GM23338 (cell line): ENCODE data around the gene CDK5RAP1.

ENCODE experiments used
- CREB1 ChIP-seq: fragments of 250-450 bp; sonication (Bioruptor Pico); IDR thresholded peaks from 2 replicates; pipeline ENCODE4 v1.5.0; 2020; ENCODE audit warnings: low read depth, mild to moderate bottlenecking, moderate library complexity
- CTCF ChIP-seq, 2 experiments: fragments of 200-600 bp in 1 of 2; sonication (generic) in 1 of 2; conservative IDR thresholded peaks; 2 replicates each; pipeline versions ENCODE4 v1.5.1 to v1.6.1; 2016 to 2017; ENCODE audit warnings: antibody characterized with exemption in 2 of 2, low read depth in 2 of 2, mild to moderate bottlenecking in 2 of 2, moderate library complexity in 1 of 2
- ETS1 ChIP-seq: IDR thresholded peaks from 2 replicates; pipeline ENCODE4 v1.6.1; 2016; ENCODE audit warnings: antibody characterized with exemption
- EZH2 ChIP-seq: fragments of 200-600 bp; sonication (generic); IDR thresholded peaks from one replicate; pipeline ENCODE4 v1.8.0; 2017; ENCODE audit warnings: antibody characterized with exemption, mild to moderate bottlenecking, low read depth; ENCODE audit not compliant: unreplicated experiment
- EZH2phosphoT487 ChIP-seq: fragments of 200-600 bp; sonication (generic); IDR thresholded peaks from one replicate; pipeline ENCODE4 v1.8.1; 2018; ENCODE audit warnings: antibody characterized with exemption; ENCODE audit not compliant: unreplicated experiment
- JUNB ChIP-seq: IDR thresholded peaks from one replicate; pipeline ENCODE4 v1.6.1; 2016; ENCODE audit warnings: antibody characterized with exemption; ENCODE audit not compliant: unreplicated experiment
- NANOG ChIP-seq: IDR thresholded peaks from 2 replicates; pipeline ENCODE4 v1.6.1; 2016; ENCODE audit warnings: antibody characterized with exemption, borderline replicate concordance
- POLR2AphosphoS5 ChIP-seq: IDR thresholded peaks from 2 replicates; pipeline ENCODE4 v1.6.1; 2016; ENCODE audit warnings: antibody characterized with exemption, low read depth
- STAT1 ChIP-seq: IDR thresholded peaks from one replicate; pipeline ENCODE4 v1.6.1; 2016; ENCODE audit warnings: antibody characterized with exemption; ENCODE audit not compliant: unreplicated experiment
- ZNF114 ChIP-seq: fragments of 250-450 bp; sonication (Bioruptor Pico); IDR thresholded peaks from 2 replicates; pipeline ENCODE4 v1.5.0; 2020; ENCODE audit warnings: mild to moderate bottlenecking, moderate library complexity
- ZNF331 ChIP-seq: fragments of 250-450 bp; sonication (Bioruptor Pico); IDR thresholded peaks from 2 replicates; pipeline ENCODE4 v1.5.0; 2020; ENCODE audit warnings: low read depth, mild to moderate bottlenecking, moderate library complexity
- TF ChIP-seq, protein P1 (sequence below): IDR thresholded peaks from one replicate; pipeline ENCODE4 v1.6.1; 2018; ENCODE audit warnings: antibody characterized with exemption; ENCODE audit not compliant: unreplicated experiment
- TF ChIP-seq, protein P2 (sequence below): fragments of 250-450 bp; sonication (Bioruptor Pico); IDR thresholded peaks from 2 replicates; pipeline ENCODE4 v1.5.0; 2020; ENCODE audit warnings: mild to moderate bottlenecking, moderate library complexity

DNA sequence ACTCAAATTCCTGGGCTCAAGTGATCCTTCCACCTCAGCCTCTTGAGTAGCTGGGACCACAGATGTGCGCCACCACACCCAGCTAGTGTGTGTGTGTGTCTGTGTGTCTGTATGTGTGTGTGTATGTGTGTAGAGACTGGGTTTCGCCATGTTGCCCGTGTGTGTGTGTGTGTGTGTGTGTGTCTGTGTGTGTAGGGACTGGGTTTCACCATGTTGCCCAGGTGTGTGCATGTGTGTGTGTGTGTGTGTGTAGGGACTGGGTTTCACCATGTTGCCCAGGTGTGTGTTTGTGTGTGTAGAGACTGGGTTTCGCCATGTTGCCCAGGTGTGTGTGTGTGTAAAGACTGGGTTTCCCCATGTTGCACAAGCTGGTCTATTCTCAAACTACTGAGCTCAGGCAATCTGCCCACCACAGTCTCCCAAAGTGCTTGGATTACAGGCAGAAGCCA is 28.3 kb downstream of the CDK5RAP1 start:
- no peak for TF ChIP-seq CREB1
- TF ChIP-seq EZH2: no peak
- TF ChIP-seq CTCF (conservative IDR thresholded peaks at IDR 0.05; ENCODE audit: low read depth in 2 of 2): no peak
- no peak for TF ChIP-seq EZH2phosphoT487
- TF ChIP-seq, protein P1, sequence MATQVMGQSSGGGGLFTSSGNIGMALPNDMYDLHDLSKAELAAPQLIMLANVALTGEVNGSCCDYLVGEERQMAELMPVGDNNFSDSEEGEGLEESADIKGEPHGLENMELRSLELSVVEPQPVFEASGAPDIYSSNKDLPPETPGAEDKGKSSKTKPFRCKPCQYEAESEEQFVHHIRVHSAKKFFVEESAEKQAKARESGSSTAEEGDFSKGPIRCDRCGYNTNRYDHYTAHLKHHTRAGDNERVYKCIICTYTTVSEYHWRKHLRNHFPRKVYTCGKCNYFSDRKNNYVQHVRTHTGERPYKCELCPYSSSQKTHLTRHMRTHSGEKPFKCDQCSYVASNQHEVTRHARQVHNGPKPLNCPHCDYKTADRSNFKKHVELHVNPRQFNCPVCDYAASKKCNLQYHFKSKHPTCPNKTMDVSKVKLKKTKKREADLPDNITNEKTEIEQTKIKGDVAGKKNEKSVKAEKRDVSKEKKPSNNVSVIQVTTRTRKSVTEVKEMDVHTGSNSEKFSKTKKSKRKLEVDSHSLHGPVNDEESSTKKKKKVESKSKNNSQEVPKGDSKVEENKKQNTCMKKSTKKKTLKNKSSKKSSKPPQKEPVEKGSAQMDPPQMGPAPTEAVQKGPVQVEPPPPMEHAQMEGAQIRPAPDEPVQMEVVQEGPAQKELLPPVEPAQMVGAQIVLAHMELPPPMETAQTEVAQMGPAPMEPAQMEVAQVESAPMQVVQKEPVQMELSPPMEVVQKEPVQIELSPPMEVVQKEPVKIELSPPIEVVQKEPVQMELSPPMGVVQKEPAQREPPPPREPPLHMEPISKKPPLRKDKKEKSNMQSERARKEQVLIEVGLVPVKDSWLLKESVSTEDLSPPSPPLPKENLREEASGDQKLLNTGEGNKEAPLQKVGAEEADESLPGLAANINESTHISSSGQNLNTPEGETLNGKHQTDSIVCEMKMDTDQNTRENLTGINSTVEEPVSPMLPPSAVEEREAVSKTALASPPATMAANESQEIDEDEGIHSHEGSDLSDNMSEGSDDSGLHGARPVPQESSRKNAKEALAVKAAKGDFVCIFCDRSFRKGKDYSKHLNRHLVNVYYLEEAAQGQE: no peak
- no peak for TF ChIP-seq NANOG
- no peak for TF ChIP-seq JUNB
- TF ChIP-seq POLR2AphosphoS5: no peak
- no peak for TF ChIP-seq ETS1
- no peak for TF ChIP-seq STAT1
- TF ChIP-seq ZNF114: no peak
- TF ChIP-seq, protein P2, sequence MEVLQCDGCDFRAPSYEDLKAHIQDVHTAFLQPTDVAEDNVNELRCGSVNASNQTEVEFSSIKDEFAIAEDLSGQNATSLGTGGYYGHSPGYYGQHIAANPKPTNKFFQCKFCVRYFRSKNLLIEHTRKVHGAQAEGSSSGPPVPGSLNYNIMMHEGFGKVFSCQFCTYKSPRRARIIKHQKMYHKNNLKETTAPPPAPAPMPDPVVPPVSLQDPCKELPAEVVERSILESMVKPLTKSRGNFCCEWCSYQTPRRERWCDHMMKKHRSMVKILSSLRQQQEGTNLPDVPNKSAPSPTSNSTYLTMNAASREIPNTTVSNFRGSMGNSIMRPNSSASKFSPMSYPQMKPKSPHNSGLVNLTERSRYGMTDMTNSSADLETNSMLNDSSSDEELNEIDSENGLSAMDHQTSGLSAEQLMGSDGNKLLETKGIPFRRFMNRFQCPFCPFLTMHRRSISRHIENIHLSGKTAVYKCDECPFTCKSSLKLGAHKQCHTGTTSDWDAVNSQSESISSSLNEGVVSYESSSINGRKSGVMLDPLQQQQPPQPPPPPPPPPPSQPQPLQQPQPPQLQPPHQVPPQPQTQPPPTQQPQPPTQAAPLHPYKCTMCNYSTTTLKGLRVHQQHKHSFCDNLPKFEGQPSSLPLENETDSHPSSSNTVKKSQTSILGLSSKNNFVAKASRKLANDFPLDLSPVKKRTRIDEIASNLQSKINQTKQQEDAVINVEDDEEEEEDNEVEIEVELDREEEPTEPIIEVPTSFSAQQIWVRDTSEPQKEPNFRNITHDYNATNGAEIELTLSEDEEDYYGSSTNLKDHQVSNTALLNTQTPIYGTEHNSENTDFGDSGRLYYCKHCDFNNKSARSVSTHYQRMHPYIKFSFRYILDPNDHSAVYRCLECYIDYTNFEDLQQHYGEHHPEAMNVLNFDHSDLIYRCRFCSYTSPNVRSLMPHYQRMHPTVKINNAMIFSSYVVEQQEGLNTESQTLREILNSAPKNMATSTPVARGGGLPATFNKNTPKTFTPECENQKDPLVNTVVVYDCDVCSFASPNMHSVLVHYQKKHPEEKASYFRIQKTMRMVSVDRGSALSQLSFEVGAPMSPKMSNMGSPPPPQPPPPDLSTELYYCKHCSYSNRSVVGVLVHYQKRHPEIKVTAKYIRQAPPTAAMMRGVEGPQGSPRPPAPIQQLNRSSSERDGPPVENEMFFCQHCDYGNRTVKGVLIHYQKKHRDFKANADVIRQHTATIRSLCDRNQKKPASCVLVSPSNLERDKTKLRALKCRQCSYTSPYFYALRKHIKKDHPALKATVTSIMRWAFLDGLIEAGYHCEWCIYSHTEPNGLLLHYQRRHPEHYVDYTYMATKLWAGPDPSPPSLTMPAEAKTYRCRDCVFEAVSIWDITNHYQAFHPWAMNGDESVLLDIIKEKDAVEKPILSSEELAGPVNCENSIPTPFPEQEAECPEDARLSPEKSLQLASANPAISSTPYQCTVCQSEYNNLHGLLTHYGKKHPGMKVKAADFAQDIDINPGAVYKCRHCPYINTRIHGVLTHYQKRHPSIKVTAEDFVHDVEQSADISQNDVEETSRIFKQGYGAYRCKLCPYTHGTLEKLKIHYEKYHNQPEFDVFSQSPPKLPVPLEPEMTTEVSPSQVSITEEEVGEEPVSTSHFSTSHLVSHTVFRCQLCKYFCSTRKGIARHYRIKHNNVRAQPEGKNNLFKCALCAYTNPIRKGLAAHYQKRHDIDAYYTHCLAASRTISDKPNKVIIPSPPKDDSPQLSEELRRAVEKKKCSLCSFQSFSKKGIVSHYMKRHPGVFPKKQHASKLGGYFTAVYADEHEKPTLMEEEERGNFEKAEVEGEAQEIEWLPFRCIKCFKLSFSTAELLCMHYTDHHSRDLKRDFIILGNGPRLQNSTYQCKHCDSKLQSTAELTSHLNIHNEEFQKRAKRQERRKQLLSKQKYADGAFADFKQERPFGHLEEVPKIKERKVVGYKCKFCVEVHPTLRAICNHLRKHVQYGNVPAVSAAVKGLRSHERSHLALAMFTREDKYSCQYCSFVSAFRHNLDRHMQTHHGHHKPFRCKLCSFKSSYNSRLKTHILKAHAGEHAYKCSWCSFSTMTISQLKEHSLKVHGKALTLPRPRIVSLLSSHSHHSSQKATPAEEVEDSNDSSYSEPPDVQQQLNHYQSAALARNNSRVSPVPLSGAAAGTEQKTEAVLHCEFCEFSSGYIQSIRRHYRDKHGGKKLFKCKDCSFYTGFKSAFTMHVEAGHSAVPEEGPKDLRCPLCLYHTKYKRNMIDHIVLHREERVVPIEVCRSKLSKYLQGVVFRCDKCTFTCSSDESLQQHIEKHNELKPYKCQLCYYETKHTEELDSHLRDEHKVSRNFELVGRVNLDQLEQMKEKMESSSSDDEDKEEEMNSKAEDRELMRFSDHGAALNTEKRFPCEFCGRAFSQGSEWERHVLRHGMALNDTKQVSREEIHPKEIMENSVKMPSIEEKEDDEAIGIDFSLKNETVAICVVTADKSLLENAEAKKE (CRISPR knock-in tag): no peak
- TF ChIP-seq ZNF331 (CRISPR knock-in tag): no peak
